SK-N-SH (cell line): ENCODE results near the gene TMEM151A. TPM values are rescaled to one million over a fixed set of nuclear protein-coding genes. Genes with fewer than 3 reads are reported as not detected.

Experiments used
- CTCF ChIA-PET: fragments of 300-600, 350-600 bp; formaldehyde crosslinking; extraction: SDS; loops from one replicate; lab custom pipeline; 2021; lab: Yijun Ruan, JAX
- POLR2A ChIA-PET: fragments of 350-600 bp; sonication (Branson Sonifier 250); formaldehyde crosslinking; extraction: SDS; loops from one replicate; lab custom pipeline; 2020; ENCODE audit warnings: antibody characterized with exemption, inconsistent platforms; lab: Yijun Ruan, JAX
- DNase-seq: peaks from one replicate; pipeline ENCODE4 v3.0.0; 2012
- H2AFZ ChIP-seq: fragments of 200-600 bp; sonication (generic); 2 replicates; pipeline ENCODE4 v1.8.1; 2016; ENCODE audit warnings: antibody characterized with exemption, mild to moderate bottlenecking, low read depth
- H3F3A ChIP-seq: fragments of 200-600 bp; sonication (generic); replicated peaks from 2 replicates; pipeline ENCODE3; 2016; ENCODE audit warnings: antibody characterized with exemption, mild to moderate bottlenecking; ENCODE audit not compliant: insufficient read depth
- H3K27ac ChIP-seq, 2 experiments: fragments of 200-500 bp in 1 of 2; fragments of 200-600 bp in 1 of 2; sonication (Bioruptor generic) in 1 of 2; sonication (generic), shearing (Covaris generic) in 1 of 2; 2 replicates each; pipeline versions ENCODE4 v1.5.1 to v1.6.1; 2014 to 2016; ENCODE audit warnings: low read depth in 2 of 2, inconsistent platforms in 1 of 2, low read length in 1 of 2, mild to moderate bottlenecking in 1 of 2, mixed read lengths in 1 of 2
- H3K27me3 ChIP-seq: fragments of 200-600 bp; sonication (generic), shearing (Covaris generic); 2 replicates; pipeline ENCODE4 v1.6.1; 2016; ENCODE audit warnings: mixed run types; ENCODE audit not compliant: insufficient read depth
- H3K36me3 ChIP-seq, 2 experiments: fragments of 200-500 bp in 1 of 2; fragments of 200-600 bp in 1 of 2; sonication (Bioruptor generic) in 1 of 2; sonication (generic) in 1 of 2; replicated peaks in 1 of 2; 2 replicates each; pipeline versions ENCODE3 to v1.5.1; 2014 to 2016; ENCODE audit warnings: low read length in 1 of 2, mild to moderate bottlenecking in 1 of 2; ENCODE audit not compliant: insufficient read depth in 2 of 2, control insufficient read depth in 1 of 2
- H3K4me1 ChIP-seq, 2 experiments: fragments of 200-500 bp in 1 of 2; fragments of 200-600 bp in 1 of 2; sonication (Bioruptor generic) in 1 of 2; sonication (generic), shearing (Covaris generic) in 1 of 2; 2 replicates each; pipeline versions ENCODE4 v1.5.1 to v1.6.1; 2014 to 2016; ENCODE audit warnings: low read depth in 1 of 2, low read length in 1 of 2, mixed run types in 1 of 2; ENCODE audit not compliant: insufficient read depth in 2 of 2, control insufficient read depth in 1 of 2
- H3K4me2 ChIP-seq: fragments of 200-600 bp; sonication (generic), shearing (Covaris generic); 2 replicates; pipeline ENCODE4 v1.6.1; 2017; ENCODE audit warnings: mixed run types
- H3K4me3 ChIP-seq, 2 experiments: fragments of 200-500 bp in 1 of 2; fragments of 200-600 bp in 1 of 2; sonication (Bioruptor generic) in 1 of 2; sonication (generic), shearing (Covaris generic) in 1 of 2; 2 replicates each; pipeline versions ENCODE4 v1.5.1 to v1.8.1; 2014 to 2016; ENCODE audit warnings: low read depth in 2 of 2, inconsistent platforms in 1 of 2, low read length in 1 of 2, mild to moderate bottlenecking in 1 of 2, mixed read lengths in 1 of 2, moderate library complexity in 1 of 2
- H3K79me2 ChIP-seq: fragments of 200-600 bp; sonication (generic); 2 replicates; pipeline ENCODE4 v1.8.1; 2017; ENCODE audit warnings: mild to moderate bottlenecking; ENCODE audit not compliant: insufficient read depth
- H3K9ac ChIP-seq: fragments of 200-600 bp; sonication (generic); 2 replicates; pipeline ENCODE4 v1.6.1; 2017; ENCODE audit warnings: mixed run types
- H3K9me2 ChIP-seq: fragments of 200-600 bp; sonication (generic); 2 replicates; pipeline ENCODE4 v1.6.1; 2017; ENCODE audit warnings: mixed run types
- H3K9me3 ChIP-seq: fragments of 200-600 bp; sonication (generic); 2 replicates; pipeline ENCODE4 v1.6.1; 2017; ENCODE audit warnings: mixed run types, mild to moderate bottlenecking, moderate library complexity
- H4K20me1 ChIP-seq: fragments of 200-600 bp; sonication (generic); 2 replicates; pipeline ENCODE4 v1.6.1; 2017; ENCODE audit warnings: mild to moderate bottlenecking, mixed run types; ENCODE audit not compliant: insufficient read depth
- CHD2 ChIP-seq: fragments of 150-350 bp; IDR thresholded peaks from 2 replicates; pipeline ENCODE4 v1.6.1; 2018; ENCODE audit warnings: low read length; ENCODE audit not compliant: partially characterized antibody
- EZH2phosphoT487 ChIP-seq: fragments of 200-600 bp; sonication (generic); IDR thresholded peaks from 2 replicates; pipeline ENCODE4 v1.6.1; 2017; ENCODE audit warnings: low read depth, mixed run types, mild to moderate bottlenecking, antibody characterized with exemption, moderate library complexity, borderline replicate concordance
- FOXM1 ChIP-seq: IDR thresholded peaks from 2 replicates; pipeline ENCODE4 v1.4.0; 2012; ENCODE audit warnings: low read depth, mild to moderate bottlenecking
- GATA2 ChIP-seq: sonication (generic); formaldehyde crosslinking; IDR thresholded peaks from 2 replicates; pipeline ENCODE4 v1.5.0; 2020; ENCODE audit warnings: mild to moderate bottlenecking, missing genetic modification reagents
- MXI1 ChIP-seq: IDR thresholded peaks from 2 replicates; pipeline ENCODE4 v1.6.1; 2012; ENCODE audit warnings: mild to moderate bottlenecking, low read depth, low read length, improper control_type of control experiment
- NRF1 ChIP-seq: IDR thresholded peaks from 2 replicates; pipeline ENCODE4 v1.6.1; 2012; ENCODE audit warnings: low read depth, mild to moderate bottlenecking, low read length
- RAD21 ChIP-seq: IDR thresholded peaks from 2 replicates; pipeline ENCODE4 v1.6.1; 2012; ENCODE audit warnings: mild to moderate bottlenecking, low read length
- RCOR1 ChIP-seq: fragments of 150-350 bp; IDR thresholded peaks from 2 replicates; pipeline ENCODE4 v1.6.1; 2017; ENCODE audit warnings: antibody characterized with exemption, low read length
- RFX5 ChIP-seq: IDR thresholded peaks from 2 replicates; pipeline ENCODE4 v1.6.1; 2012; ENCODE audit warnings: mild to moderate bottlenecking, improper control_type of control experiment, low read length
- RXRA ChIP-seq: IDR thresholded peaks from 2 replicates; pipeline ENCODE4 v1.4.0; 2012; ENCODE audit warnings: low read depth, mild to moderate bottlenecking, borderline replicate concordance
- SIN3A ChIP-seq: IDR thresholded peaks from 2 replicates; pipeline ENCODE4 v1.6.1; 2012; ENCODE audit warnings: low read depth, mild to moderate bottlenecking, low read length, moderate library complexity, borderline replicate concordance
- SMC3 ChIP-seq: IDR thresholded peaks from 2 replicates; pipeline ENCODE4 v1.6.1; 2012; ENCODE audit warnings: low read depth, low read length, improper control_type of control experiment
- YY1 ChIP-seq: IDR thresholded peaks from 2 replicates; pipeline ENCODE4 v1.4.0; 2012; ENCODE audit warnings: low read depth, mild to moderate bottlenecking
- WGBS: methylation state at CpG from one replicate; pipeline ENCODE4 v1.1.6; 2017; ENCODE audit warnings: low lambda C conversion rate; 5-methylcytosine and 5-hydroxymethylcytosine counted together
- polyA plus RNA-seq, 3 experiments: library from polyadenylated mRNA; depleted of rRNA; stranded (reverse); fragments of >200 nt; gene quantifications; 2 replicates each; pipeline ENCODE4 v1.2.3, GENCODE V29; 2012
- TF ChIP-seq, protein P1 (sequence below): fragments of 200-600 bp; sonication (generic); IDR thresholded peaks from 2 replicates; pipeline ENCODE4 v1.6.1; 2017; ENCODE audit warnings: antibody characterized with exemption, mild to moderate bottlenecking, moderate library complexity
- TF ChIP-seq, protein P2 (sequence below): IDR thresholded peaks from 2 replicates; pipeline ENCODE4 v1.4.0; 2012; ENCODE audit warnings: low read depth
- TF ChIP-seq, protein P3 (sequence below): IDR thresholded peaks from 2 replicates; pipeline ENCODE4 v1.6.1; 2012; ENCODE audit warnings: mild to moderate bottlenecking, low read depth, low read length, moderate library complexity
- TF ChIP-seq, protein P4 (sequence below): IDR thresholded peaks from 2 replicates; pipeline ENCODE4 v1.4.0; 2012; ENCODE audit warnings: low read depth, borderline replicate concordance

Gene TMEM151A
- polyA plus RNA-seq, 1 of the 3 experiments (the other 2 are of a cell fraction) = 0.35 TPM

DNA sequence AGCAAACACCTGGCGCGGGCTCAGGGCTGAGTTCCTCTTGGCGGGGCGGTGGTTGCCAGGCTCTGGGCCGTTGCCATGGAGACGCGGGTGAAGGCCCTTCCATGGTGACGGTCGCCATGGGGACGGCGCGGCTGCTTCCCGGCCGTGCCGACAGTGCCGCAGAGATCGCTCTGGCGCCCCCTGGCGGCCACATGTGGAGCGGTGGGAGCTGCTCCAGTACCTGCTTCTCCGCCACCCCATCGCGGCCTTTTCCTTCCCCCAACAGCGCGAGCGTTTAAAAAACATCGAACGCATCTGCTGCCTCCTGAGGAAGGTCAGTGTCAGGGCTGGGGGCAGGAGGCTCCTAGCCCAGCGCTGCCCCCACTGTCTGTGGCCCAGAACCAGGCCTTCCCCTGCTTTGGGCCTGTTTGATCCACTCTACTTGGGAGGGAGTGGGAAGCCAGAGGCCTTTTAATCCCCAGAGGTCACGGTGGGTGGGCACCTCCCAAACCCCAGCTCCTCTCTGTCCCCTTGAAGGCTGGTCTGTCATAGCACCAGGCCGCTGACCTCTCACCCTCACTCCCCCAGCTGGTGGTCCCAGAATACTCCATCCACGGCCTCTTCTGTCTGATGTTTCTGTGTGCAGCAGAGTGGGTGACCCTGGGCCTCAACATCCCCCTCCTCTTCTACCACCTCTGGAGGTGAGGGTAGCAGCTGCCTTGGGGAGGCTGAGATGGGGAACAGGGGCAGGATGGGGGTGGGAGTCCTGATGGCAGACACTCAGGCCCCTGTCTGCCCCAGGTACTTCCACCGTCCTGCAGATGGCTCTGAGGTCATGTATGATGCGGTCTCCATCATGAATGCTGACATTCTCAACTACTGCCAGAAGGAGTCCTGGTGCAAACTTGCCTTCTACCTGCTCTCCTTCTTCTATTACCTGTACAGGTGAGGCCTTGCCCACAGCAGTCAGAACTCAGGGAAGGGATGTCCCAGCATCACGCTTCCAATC lies 8.9 kb upstream of the TMEM151A start:
- H3K36me3 ChIP-seq = peaks cover 0 to 36% of the 10 kb centered on the region in 2 experiments
- H3K27me3 ChIP-seq = no peaks in the 10 kb centered on the region
- no peak overlapping the region for H3K4me2 ChIP-seq
- H3K9me3 ChIP-seq = no peaks in the 10 kb centered on the region
- ChIA-PET CTCF (interaction anchor here (0.6 to 8.2 kb wide), 27 partner anchors 8 to 262 kb away, joined by 3 to 111 read pairs (median 3); partner anchors contain the start of genes BRMS1, RAB1B, RIN1 and TMEM151A), POLR2A (interaction anchor here (0.7 to 1.3 kb wide), 3 partner anchors 15 to 30 kb away, joined by 3 to 4 read pairs (median 3); no protein-coding TSS in a partner anchor)
- H3F3A ChIP-seq = peaks cover 16% of the 10 kb centered on the region
- H3K4me1 ChIP-seq = peaks cover 0 to 55% of the 10 kb centered on the region in 2 experiments; a peak in 1 of 4 replicates
- peaks cover 18% of the 10 kb centered on the region for H4K20me1 ChIP-seq
- H3K79me2 ChIP-seq = peaks cover 26% of the 10 kb centered on the region; the same call in 1 of the 2 replicates
- no peaks in the 10 kb centered on the region for H3K9me2 ChIP-seq
- TF ChIP-seq, protein P1, sequence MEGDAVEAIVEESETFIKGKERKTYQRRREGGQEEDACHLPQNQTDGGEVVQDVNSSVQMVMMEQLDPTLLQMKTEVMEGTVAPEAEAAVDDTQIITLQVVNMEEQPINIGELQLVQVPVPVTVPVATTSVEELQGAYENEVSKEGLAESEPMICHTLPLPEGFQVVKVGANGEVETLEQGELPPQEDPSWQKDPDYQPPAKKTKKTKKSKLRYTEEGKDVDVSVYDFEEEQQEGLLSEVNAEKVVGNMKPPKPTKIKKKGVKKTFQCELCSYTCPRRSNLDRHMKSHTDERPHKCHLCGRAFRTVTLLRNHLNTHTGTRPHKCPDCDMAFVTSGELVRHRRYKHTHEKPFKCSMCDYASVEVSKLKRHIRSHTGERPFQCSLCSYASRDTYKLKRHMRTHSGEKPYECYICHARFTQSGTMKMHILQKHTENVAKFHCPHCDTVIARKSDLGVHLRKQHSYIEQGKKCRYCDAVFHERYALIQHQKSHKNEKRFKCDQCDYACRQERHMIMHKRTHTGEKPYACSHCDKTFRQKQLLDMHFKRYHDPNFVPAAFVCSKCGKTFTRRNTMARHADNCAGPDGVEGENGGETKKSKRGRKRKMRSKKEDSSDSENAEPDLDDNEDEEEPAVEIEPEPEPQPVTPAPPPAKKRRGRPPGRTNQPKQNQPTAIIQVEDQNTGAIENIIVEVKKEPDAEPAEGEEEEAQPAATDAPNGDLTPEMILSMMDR = peak; percentile 95
- peak; percentile 66 for TF ChIP-seq RAD21
- TF ChIP-seq YY1 = no peak
- TF ChIP-seq EZH2phosphoT487 = no peak
- TF ChIP-seq RFX5 = peak; percentile 80
- TF ChIP-seq FOXM1 = 0 out of 2 replicates have a peak, but pooled peaks have one; percentile 17
- TF ChIP-seq, protein P2, sequence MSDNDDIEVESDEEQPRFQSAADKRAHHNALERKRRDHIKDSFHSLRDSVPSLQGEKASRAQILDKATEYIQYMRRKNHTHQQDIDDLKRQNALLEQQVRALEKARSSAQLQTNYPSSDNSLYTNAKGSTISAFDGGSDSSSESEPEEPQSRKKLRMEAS = 0 out of 2 replicates have a peak, but pooled peaks have one; percentile 31
- TF ChIP-seq RXRA = no peak
- peak; percentile 58 for TF ChIP-seq CHD2
- TF ChIP-seq, protein P3, sequence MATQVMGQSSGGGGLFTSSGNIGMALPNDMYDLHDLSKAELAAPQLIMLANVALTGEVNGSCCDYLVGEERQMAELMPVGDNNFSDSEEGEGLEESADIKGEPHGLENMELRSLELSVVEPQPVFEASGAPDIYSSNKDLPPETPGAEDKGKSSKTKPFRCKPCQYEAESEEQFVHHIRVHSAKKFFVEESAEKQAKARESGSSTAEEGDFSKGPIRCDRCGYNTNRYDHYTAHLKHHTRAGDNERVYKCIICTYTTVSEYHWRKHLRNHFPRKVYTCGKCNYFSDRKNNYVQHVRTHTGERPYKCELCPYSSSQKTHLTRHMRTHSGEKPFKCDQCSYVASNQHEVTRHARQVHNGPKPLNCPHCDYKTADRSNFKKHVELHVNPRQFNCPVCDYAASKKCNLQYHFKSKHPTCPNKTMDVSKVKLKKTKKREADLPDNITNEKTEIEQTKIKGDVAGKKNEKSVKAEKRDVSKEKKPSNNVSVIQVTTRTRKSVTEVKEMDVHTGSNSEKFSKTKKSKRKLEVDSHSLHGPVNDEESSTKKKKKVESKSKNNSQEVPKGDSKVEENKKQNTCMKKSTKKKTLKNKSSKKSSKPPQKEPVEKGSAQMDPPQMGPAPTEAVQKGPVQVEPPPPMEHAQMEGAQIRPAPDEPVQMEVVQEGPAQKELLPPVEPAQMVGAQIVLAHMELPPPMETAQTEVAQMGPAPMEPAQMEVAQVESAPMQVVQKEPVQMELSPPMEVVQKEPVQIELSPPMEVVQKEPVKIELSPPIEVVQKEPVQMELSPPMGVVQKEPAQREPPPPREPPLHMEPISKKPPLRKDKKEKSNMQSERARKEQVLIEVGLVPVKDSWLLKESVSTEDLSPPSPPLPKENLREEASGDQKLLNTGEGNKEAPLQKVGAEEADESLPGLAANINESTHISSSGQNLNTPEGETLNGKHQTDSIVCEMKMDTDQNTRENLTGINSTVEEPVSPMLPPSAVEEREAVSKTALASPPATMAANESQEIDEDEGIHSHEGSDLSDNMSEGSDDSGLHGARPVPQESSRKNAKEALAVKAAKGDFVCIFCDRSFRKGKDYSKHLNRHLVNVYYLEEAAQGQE = peak; percentile 44; the same call in 1 of the 2 replicates
- peak; percentile 76 for TF ChIP-seq SMC3
- TF ChIP-seq NRF1 = no peak
- TF ChIP-seq RCOR1 = peak; percentile 65
- TF ChIP-seq MXI1 = peak; percentile 100
- peak; percentile 58; the same call in 1 of the 2 replicates for TF ChIP-seq SIN3A
- no peak for TF ChIP-seq GATA2
- TF ChIP-seq, protein P4, sequence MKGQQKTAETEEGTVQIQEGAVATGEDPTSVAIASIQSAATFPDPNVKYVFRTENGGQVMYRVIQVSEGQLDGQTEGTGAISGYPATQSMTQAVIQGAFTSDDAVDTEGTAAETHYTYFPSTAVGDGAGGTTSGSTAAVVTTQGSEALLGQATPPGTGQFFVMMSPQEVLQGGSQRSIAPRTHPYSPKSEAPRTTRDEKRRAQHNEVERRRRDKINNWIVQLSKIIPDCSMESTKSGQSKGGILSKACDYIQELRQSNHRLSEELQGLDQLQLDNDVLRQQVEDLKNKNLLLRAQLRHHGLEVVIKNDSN = no peak
- H3K27ac ChIP-seq = peak overlapping the region; percentile 47 to 57; a peak in 3 of 4 replicates
- no peak overlapping the region for H2AFZ ChIP-seq
- WGBS = 31% methylated on average over 13 of the region's 35 CpGs
- no peak overlapping the region for H3K9ac ChIP-seq
- DNase-seq = peak; percentile 98
- H3K4me3 ChIP-seq = peak overlapping the region in 1 of 2 experiments; percentile 48; a peak in 2 of 4 replicates
